ENCODE measurements around the gene WASHC2A.
"Not testable (repeated sequence)": the region's sequence is repeated elsewhere in the genome, so short reads cannot be mapped to it uniquely, and the experiment has no call there.

GRCh38 chr10:50102267-50102666 is 34.5 kb downstream of the WASHC2A start:
- TF ChIP-seq CTCF (IDR thresholded peaks at IDR 0.05); EP300 (IDR thresholded peaks at IDR 0.05); POLR2A (IDR thresholded peaks at IDR 0.05; ENCODE audit: low read depth): not testable (repeated sequence)

All from esophagus muscularis mucosa (tissue), 4 donors.